ENCODE results near the gene ACTN3.
"Not testable (repeated sequence)": the region's sequence is repeated elsewhere in the genome, so short reads cannot be mapped to it uniquely, and the experiment has no call there.

ACTN3 gene

GRCh38 chr11:66532784-66533183, 13.9 kb upstream of the ACTN3 start:
- H2AFZ ChIP-seq (ENCODE audit: low read length), result no peak overlapping the region
- no peak overlapping the region for H3K4me2 ChIP-seq (ENCODE audit: low read length)
- no peaks in the 10 kb centered on the region for H3K79me2 ChIP-seq (ENCODE audit: insufficient read depth, low read length)
- TF ChIP-seq EZH2 (IDR thresholded peaks at IDR 0.05; ENCODE audit: borderline replicate concordance, low read length), result no peak
- no peak for TF ChIP-seq CTCF (IDR thresholded peaks at IDR 0.05; ENCODE audit: low read length)
- H4K20me1 ChIP-seq (ENCODE audit: insufficient read depth, low read length), result no peaks in the 10 kb centered on the region
- H3K9ac ChIP-seq (ENCODE audit: low read length), result no peak overlapping the region
- no peaks in the 10 kb centered on the region for H3K27me3 ChIP-seq (ENCODE audit: insufficient read depth, low read length)
- H3K9me3 ChIP-seq (ENCODE audit: low read length), result no peaks in the 10 kb centered on the region
- no peaks in the 10 kb centered on the region for H3F3A ChIP-seq (ENCODE audit: insufficient read depth, low read length)
- H3K9me2 ChIP-seq (ENCODE audit: low read depth, low read length), result no peaks in the 10 kb centered on the region
- no peak overlapping the region for H3K4me3 ChIP-seq (ENCODE audit: low read depth, low read length, poor library complexity, severe bottlenecking)
- no peaks in the 10 kb centered on the region for H3K4me1 ChIP-seq (ENCODE audit: insufficient read depth, low read length, severe bottlenecking)
- peaks cover 10% of the 10 kb centered on the region; the same call in 1 of the 2 replicates for H3K36me3 ChIP-seq (ENCODE audit: insufficient read depth, low read length)
- no peak overlapping the region for H3K27ac ChIP-seq (ENCODE audit: low read depth, low read length, poor library complexity, severe bottlenecking)

- no peaks in the 10 kb centered on the region for H4K20me1 ChIP-seq (ENCODE audit: insufficient read depth, low read length)
- no peak overlapping the region for H3K9ac ChIP-seq (ENCODE audit: low read length)
- H3K9me2 ChIP-seq (ENCODE audit: low read depth, low read length), result no peaks in the 10 kb centered on the region
These were observed 7.4 kb upstream of the ACTN3 start for GRCh38 chr11:66539170-66539869.

GRCh38 chr11:66539870-66540213, 6.9 kb upstream of the ACTN3 start:
- Histone ChIP-seq H3K4me2 (ENCODE audit: low read length) (no peak overlapping the region), H2AFZ (ENCODE audit: low read length) (no peak overlapping the region), H3K27me3 (ENCODE audit: insufficient read depth, low read length) (no peaks in the 10 kb centered on the region), H3K4me1 (ENCODE audit: insufficient read depth, low read length, severe bottlenecking) (peaks cover 16% of the 10 kb centered on the region), H4K20me1 (ENCODE audit: insufficient read depth, low read length) (no peaks in the 10 kb centered on the region), H3K9ac (ENCODE audit: low read length) (no peak overlapping the region), H3F3A (ENCODE audit: insufficient read depth, low read length) (no peaks in the 10 kb centered on the region), H3K27ac (ENCODE audit: low read depth, low read length, poor library complexity, severe bottlenecking) (no peak overlapping the region), H3K9me3 (ENCODE audit: low read length) (no peaks in the 10 kb centered on the region), H3K79me2 (ENCODE audit: insufficient read depth, low read length) (no peaks in the 10 kb centered on the region), H3K36me3 (ENCODE audit: insufficient read depth, low read length) (peaks cover 17% of the 10 kb centered on the region; the same call in 1 of the 2 replicates), H3K9me2 (ENCODE audit: low read depth, low read length) (no peaks in the 10 kb centered on the region), H3K4me3 (ENCODE audit: low read depth, low read length, poor library complexity, severe bottlenecking) (no peak overlapping the region)
- TF ChIP-seq CTCF (IDR thresholded peaks at IDR 0.05; ENCODE audit: low read length), result no peak
- TF ChIP-seq EZH2 (IDR thresholded peaks at IDR 0.05; ENCODE audit: borderline replicate concordance, low read length), result no peak

More at GRCh38 chr11:66539170-66539869, 7.4 kb upstream of the ACTN3 start:
- no peak for TF ChIP-seq EZH2 (IDR thresholded peaks at IDR 0.05; ENCODE audit: borderline replicate concordance, low read length)
- TF ChIP-seq CTCF (IDR thresholded peaks at IDR 0.05; ENCODE audit: low read length), result no peak
- Histone ChIP-seq H2AFZ (ENCODE audit: low read length) (no peak overlapping the region), H3K27me3 (ENCODE audit: insufficient read depth, low read length) (no peaks in the 10 kb centered on the region), H3K4me2 (ENCODE audit: low read length) (no peak overlapping the region), H3K27ac (ENCODE audit: low read depth, low read length, poor library complexity, severe bottlenecking) (no peak overlapping the region), H3F3A (ENCODE audit: insufficient read depth, low read length) (no peaks in the 10 kb centered on the region), H3K4me1 (ENCODE audit: insufficient read depth, low read length, severe bottlenecking) (peaks cover 11% of the 10 kb centered on the region), H3K9me3 (ENCODE audit: low read length) (no peaks in the 10 kb centered on the region), H3K79me2 (ENCODE audit: insufficient read depth, low read length) (no peaks in the 10 kb centered on the region), H3K36me3 (ENCODE audit: insufficient read depth, low read length) (peaks cover 17% of the 10 kb centered on the region; the same call in 1 of the 2 replicates), H3K4me3 (ENCODE audit: low read depth, low read length, poor library complexity, severe bottlenecking) (no peak overlapping the region)

- H3K4me3 ChIP-seq (ENCODE audit: low read depth, low read length, poor library complexity, severe bottlenecking); H3K9me3 ChIP-seq (ENCODE audit: low read length); H3K27ac ChIP-seq (ENCODE audit: low read depth, low read length, poor library complexity, severe bottlenecking); H3K79me2 ChIP-seq (ENCODE audit: insufficient read depth, low read length); H4K20me1 ChIP-seq (ENCODE audit: insufficient read depth, low read length); H3K9me2 ChIP-seq (ENCODE audit: low read depth, low read length); H3K4me2 ChIP-seq (ENCODE audit: low read length); H3F3A ChIP-seq (ENCODE audit: insufficient read depth, low read length); H3K9ac ChIP-seq (ENCODE audit: low read length); H2AFZ ChIP-seq (ENCODE audit: low read length); H3K27me3 ChIP-seq (ENCODE audit: insufficient read depth, low read length): not testable (repeated sequence)
- peaks cover 17% of the 10 kb centered on the region; the same call in 1 of the 2 replicates for H3K36me3 ChIP-seq (ENCODE audit: insufficient read depth, low read length)
- H3K4me1 ChIP-seq (ENCODE audit: insufficient read depth, low read length, severe bottlenecking), result peaks cover 23% of the 10 kb centered on the region
These were observed 6.1 kb upstream of the ACTN3 start for GRCh38 chr11:66540598-66540997.

All from OCI-LY1 (cell line).